RWPE2 (cell line): ENCODE results near the gene ARFGEF3.
A peak's percentile ranks its signal among the peaks of the same experiment; 100 is the strongest.

Experiments
- ATAC-seq: fragments of 200-7000 bp; cut with Tn5 transposase; 3 replicates; pipeline ENCODE4 v1.9.1; 2021; ENCODE audit warnings: low read depth
- DNase-seq: peaks from one replicate; pipeline ENCODE4 v3.0.0-alpha.2; 2020; ENCODE audit warnings: low spot score
- H3K27ac ChIP-seq: fragments of 450-650 bp; 2 replicates; pipeline ENCODE4 v1.5.1; 2017; ENCODE audit warnings: mild to moderate bottlenecking; ENCODE audit not compliant: poor library complexity, severe bottlenecking
- H3K27me3 ChIP-seq: fragments of 250-450 bp; sonication (Bioruptor Pico); 2 replicates; pipeline ENCODE4 v1.5.1; 2021; ENCODE audit warnings: mild to moderate bottlenecking, moderate library complexity; ENCODE audit not compliant: insufficient read depth, poor library complexity, severe bottlenecking
- H3K36me3 ChIP-seq: fragments of 250-450 bp; sonication (Bioruptor Pico); 2 replicates; pipeline ENCODE4 v1.5.1; 2020; ENCODE audit warnings: low read depth, mild to moderate bottlenecking, moderate library complexity
- H3K4me1 ChIP-seq: fragments of 250-450 bp; sonication (Bioruptor Pico); 2 replicates; pipeline ENCODE4 v1.5.1; 2021; ENCODE audit warnings: mild to moderate bottlenecking, moderate library complexity; ENCODE audit not compliant: insufficient read depth, poor library complexity, severe bottlenecking
- H3K4me3 ChIP-seq: fragments of 250-450 bp; sonication (Bioruptor Pico); 2 replicates; pipeline ENCODE4 v1.5.1; 2021; ENCODE audit warnings: mild to moderate bottlenecking, moderate library complexity; ENCODE audit not compliant: severe bottlenecking
- H3K9me3 ChIP-seq: fragments of 250-450 bp; sonication (Bioruptor Pico); 2 replicates; pipeline ENCODE4 v1.5.1; 2021; ENCODE audit warnings: mild to moderate bottlenecking, moderate library complexity; ENCODE audit not compliant: severe bottlenecking
- TF ChIP-seq, protein P1 (sequence below): fragments of 450-650 bp; IDR thresholded peaks from one replicate; pipeline ENCODE4 v1.5.1; 2017; ENCODE audit warnings: mild to moderate bottlenecking, moderate library complexity; ENCODE audit not compliant: poor library complexity, severe bottlenecking

ARFGEF3 gene

DNA sequence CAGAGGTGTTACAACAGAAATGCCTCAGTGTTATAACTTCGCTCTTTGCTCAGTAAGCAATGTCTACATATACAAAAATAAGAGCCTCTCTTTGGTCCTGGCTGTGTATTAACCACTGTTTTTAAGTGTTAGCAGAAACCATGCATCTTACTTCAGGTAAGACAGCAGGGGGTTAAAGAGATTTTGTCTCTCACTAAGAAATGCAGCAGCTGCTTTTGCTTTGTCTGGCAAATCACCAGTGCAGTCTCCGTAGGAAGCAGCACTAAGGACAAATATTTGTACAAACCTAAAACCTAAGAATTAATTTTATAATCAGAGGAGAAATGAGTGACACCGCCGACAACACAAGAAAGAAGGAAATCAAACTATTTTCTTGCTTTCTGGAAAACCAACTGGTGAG is 216.7 kb downstream of the ARFGEF3 start:
- Histone ChIP-seq H3K4me1 (no peaks in the 10 kb centered on the region), H3K9me3 (no peaks in the 10 kb centered on the region), H3K27ac (no peak overlapping the region), H3K4me3 (no peak overlapping the region), H3K36me3 (no peaks in the 10 kb centered on the region), H3K27me3 (no peaks in the 10 kb centered on the region)
- TF ChIP-seq, protein P1, sequence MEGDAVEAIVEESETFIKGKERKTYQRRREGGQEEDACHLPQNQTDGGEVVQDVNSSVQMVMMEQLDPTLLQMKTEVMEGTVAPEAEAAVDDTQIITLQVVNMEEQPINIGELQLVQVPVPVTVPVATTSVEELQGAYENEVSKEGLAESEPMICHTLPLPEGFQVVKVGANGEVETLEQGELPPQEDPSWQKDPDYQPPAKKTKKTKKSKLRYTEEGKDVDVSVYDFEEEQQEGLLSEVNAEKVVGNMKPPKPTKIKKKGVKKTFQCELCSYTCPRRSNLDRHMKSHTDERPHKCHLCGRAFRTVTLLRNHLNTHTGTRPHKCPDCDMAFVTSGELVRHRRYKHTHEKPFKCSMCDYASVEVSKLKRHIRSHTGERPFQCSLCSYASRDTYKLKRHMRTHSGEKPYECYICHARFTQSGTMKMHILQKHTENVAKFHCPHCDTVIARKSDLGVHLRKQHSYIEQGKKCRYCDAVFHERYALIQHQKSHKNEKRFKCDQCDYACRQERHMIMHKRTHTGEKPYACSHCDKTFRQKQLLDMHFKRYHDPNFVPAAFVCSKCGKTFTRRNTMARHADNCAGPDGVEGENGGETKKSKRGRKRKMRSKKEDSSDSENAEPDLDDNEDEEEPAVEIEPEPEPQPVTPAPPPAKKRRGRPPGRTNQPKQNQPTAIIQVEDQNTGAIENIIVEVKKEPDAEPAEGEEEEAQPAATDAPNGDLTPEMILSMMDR = no peak
- no peak for DNase-seq
- no peak for ATAC-seq

DNA sequence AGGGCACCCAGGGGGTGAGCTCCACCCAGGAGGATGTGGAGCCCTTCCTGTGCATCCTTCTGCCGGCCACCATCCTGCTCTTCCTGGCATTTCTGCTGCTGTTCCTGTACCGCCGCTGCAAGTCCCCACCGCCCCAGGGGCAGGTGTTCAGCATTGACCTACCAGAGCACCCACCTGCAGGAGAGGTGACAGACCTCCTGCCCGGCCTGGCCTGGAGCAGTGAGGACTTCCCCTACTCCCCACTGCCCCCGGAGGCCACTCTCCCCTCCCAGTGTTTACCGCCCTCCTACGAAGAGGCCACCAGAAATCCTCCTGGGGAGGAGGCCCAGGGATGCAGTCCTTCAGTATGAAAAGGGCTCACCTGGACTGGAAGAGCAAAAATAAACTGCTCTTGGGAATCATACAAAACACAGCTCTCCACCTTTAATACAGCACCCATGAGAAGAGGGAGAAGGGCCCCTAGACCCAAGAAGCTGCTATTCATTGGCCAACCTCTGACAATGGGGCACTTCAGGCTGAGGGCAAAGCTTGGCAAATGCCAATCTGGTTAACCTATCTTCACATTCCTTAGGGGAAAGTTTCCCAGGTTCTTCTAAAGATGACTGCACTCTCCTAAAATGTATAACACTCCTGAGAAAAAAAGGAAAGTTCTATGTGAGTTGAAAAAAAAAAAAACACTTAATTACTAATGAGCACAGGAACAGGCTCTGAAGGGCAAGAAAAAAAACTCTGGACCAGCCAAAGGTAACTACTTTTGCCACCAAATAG is 220.9 kb downstream of the ARFGEF3 start:
- H3K27me3 ChIP-seq = no peaks in the 10 kb centered on the region
- no peak overlapping the region for H3K4me3 ChIP-seq
- H3K9me3 ChIP-seq = no peaks in the 10 kb centered on the region
- ATAC-seq = 0 out of 3 replicates have a peak, but pooled peaks have one; percentile 38
- no peaks in the 10 kb centered on the region for H3K36me3 ChIP-seq
- TF ChIP-seq, protein P1 = no peak
- no peaks in the 10 kb centered on the region for H3K4me1 ChIP-seq
- H3K27ac ChIP-seq = no peak overlapping the region
- DNase-seq = no peak

DNA sequence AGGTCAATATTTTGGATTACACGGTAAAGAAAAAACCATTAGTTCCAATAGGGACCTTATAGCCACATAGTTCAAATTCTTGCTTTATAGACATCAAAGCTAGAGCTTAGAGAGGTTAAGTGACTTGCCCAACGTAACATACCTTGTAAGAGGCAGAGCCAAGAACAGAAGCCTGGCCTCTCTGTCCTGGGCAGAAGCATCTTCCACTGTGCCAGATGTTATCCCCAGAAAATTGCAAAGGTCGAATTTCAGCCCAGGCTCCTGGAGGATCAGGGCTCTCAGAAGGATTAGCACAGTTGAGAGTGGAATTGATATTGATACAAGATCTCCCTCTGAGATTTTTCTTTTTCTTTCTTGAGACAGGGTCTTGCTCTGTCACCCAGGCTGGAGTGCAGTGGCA is 222.0 kb downstream of the ARFGEF3 start:
- DNase-seq = no peak
- Histone ChIP-seq H3K9me3 (no peaks in the 10 kb centered on the region), H3K4me1 (no peaks in the 10 kb centered on the region), H3K27me3 (no peaks in the 10 kb centered on the region), H3K4me3 (no peak overlapping the region), H3K27ac (no peak overlapping the region), H3K36me3 (no peaks in the 10 kb centered on the region)
- TF ChIP-seq, protein P1 = no peak
- ATAC-seq = no peak

- H3K4me1 ChIP-seq = no peaks in the 10 kb centered on the region
- no peak for ATAC-seq
- DNase-seq = no peak
- no peaks in the 10 kb centered on the region for H3K27me3 ChIP-seq
- no peak overlapping the region for H3K4me3 ChIP-seq
- H3K36me3 ChIP-seq = no peaks in the 10 kb centered on the region
- no peaks in the 10 kb centered on the region for H3K9me3 ChIP-seq
- no peak overlapping the region for H3K27ac ChIP-seq
- TF ChIP-seq, protein P1 = no peak
These were observed 225.2 kb downstream of the ARFGEF3 start for GRCh38 chr6:138386897-138387296.
